NCI-H748 treated with DMSO at 0.1 percent for 48 hours (cell line): ENCODE data around the gene TMEM131.

ENCODE experiments used
- DNase-seq: peaks from one replicate; lab custom pipeline; 2025; lab: John Stamatoyannopoulos, UW

TMEM131 gene

DNA sequence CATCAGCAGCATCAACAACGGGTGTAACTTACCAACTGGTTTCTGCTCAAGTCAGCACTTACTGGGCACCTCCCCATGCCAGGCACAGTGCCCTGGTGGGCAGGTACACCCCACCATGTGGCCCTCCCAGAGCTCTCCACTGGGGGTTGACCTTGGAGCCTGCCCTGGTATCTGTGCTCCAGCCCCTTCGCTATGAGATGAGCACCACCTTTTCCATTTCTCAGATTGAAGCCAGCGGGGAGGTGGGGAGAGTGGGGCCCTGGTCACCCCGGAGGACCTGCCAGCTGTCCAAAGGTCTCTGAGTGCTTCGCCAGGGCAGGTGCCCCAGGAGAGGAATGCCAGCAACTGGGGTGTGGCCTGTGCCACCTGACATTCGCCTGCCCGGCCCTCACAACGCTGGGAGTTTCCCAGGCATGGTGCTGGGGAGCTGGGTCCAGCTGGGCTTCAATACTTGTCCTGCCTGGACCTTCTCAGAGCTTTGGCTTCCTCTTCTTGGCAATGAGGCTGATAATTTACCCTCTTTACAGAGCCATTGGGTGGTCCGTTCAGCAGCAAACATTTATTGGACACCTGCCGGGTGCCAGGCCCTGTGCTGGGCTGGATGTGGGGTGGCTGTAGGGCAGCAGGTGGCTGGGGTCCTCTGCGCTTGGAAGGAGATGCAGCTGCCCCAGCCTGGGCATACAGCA lies 288.2 kb downstream of the TMEM131 start:
- DNase-seq = no peak

DNA sequence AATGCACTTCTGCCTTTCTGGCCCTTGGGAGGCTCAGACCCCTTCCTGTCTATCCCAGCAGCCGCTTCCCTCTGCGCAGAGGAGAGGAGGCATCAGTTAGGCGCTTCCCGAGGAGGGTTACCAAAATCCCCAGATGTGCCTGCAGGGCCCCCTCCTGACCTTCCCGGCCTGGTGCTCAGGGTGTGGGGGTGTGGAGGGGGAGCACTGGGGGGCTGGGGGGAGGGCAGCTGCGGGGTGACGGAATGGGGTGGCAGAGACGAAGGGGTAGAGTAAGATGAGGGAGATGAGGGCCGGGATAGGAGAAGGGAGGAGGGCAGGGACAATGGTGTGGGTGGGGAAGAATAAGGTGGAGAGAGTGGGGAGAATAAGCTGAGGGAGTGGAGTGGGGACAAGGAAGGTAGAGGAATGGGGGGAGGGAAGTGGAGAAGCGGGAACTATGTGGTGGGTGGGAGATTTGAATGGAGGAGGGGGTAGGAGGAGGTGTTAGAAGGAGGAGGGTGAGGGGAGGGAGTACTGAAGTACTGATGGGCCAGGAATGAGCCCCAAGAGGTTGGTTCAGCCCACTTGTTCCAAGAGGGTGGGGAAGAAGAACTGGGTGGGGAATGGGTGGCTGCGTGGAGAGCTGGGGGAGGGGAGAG lies 288.9 kb downstream of the TMEM131 start:
- no peak for DNase-seq
